EL (cell line): ENCODE data around the gene RUNDC3A.

Experiments used
- DNase-seq: peaks from one replicate; pipeline ENCODE4 v3.0.0-alpha.2; 2016

The RUNDC3A gene

GRCh38 chr17:44308320-44308818 lies at the start of gene RUNDC3A:
Gene RUNDC3A, plus strand, starts transcription at chr17:44308601. Its CDS starts 232 bp downstream, at chr17:44308833.
- peak; percentile 74 for DNase-seq

- no peak for DNase-seq
Observed at GRCh38 chr17:44258811-44259351, 49.5 kb upstream of the RUNDC3A start.

- DNase-seq: no peak
Observed at GRCh38 chr17:44260296-44260695, 48.1 kb upstream of the RUNDC3A start.

- no peak for DNase-seq
Observed at GRCh38 chr17:44262654-44263225, 45.7 kb upstream of the RUNDC3A start.

GRCh38 chr17:44263345-44263902 lies 45.0 kb upstream of the RUNDC3A start:
- DNase-seq: no peak

GRCh38 chr17:44266402-44267164 lies 41.8 kb upstream of the RUNDC3A start:
- no peak for DNase-seq

GRCh38 chr17:44267165-44267455 lies 41.3 kb upstream of the RUNDC3A start:
- no peak for DNase-seq

GRCh38 chr17:44267818-44268490 lies 40.4 kb upstream of the RUNDC3A start, which contains the start of gene SLC4A1:
Gene SLC4A1, minus strand, starts transcription at chr17:44268135. Its CDS starts 5,269 bp downstream, at chr17:44262866.
- DNase-seq: no peak

- no peak for DNase-seq
Observed at GRCh38 chr17:44268709-44269534, 39.5 kb upstream of the RUNDC3A start.

GRCh38 chr17:44269535-44270240 lies 38.7 kb upstream of the RUNDC3A start:
- DNase-seq: no peak

GRCh38 chr17:44272321-44272951 lies 36.0 kb upstream of the RUNDC3A start:
- no peak for DNase-seq

GRCh38 chr17:44272954-44273353 lies 35.4 kb upstream of the RUNDC3A start:
- DNase-seq: no peak

GRCh38 chr17:44273607-44274006 lies 34.8 kb upstream of the RUNDC3A start:
- DNase-seq: no peak

- DNase-seq: no peak
Observed at GRCh38 chr17:44277976-44278375, 30.4 kb upstream of the RUNDC3A start.

GRCh38 chr17:44279346-44279665 lies 29.1 kb upstream of the RUNDC3A start:
- DNase-seq: no peak

- DNase-seq: peak; percentile 94
Observed at GRCh38 chr17:44279666-44280391, 28.6 kb upstream of the RUNDC3A start.

GRCh38 chr17:44280392-44280937 lies 27.9 kb upstream of the RUNDC3A start:
- no peak for DNase-seq

- DNase-seq: no peak
Observed at GRCh38 chr17:44281570-44281969, 26.8 kb upstream of the RUNDC3A start.

- DNase-seq: no peak
Observed at GRCh38 chr17:44282264-44282663, 26.1 kb upstream of the RUNDC3A start.

GRCh38 chr17:44283344-44284023 lies 24.9 kb upstream of the RUNDC3A start:
- no peak for DNase-seq
